ENCODE measurements around the gene NRXN3. TPM values are rescaled to one million over a fixed set of nuclear protein-coding genes. Genes with fewer than 3 reads are reported as not detected.

NRXN3 gene
- polyA plus RNA-seq, 1 donor from 2014 or later = 110 TPM

- TF ChIP-seq EP300 (conservative IDR thresholded peaks at IDR 0.05; ENCODE audit: poor library complexity, severe bottlenecking) = peak; percentile 74
- TF ChIP-seq MXI1 (conservative IDR thresholded peaks at IDR 0.05; ENCODE audit: poor library complexity, severe bottlenecking) = no peak
- TF ChIP-seq TAF1 (IDR thresholded peaks at IDR 0.05; ENCODE audit: low read depth) = no peak
- TF ChIP-seq SMC3 (conservative IDR thresholded peaks at IDR 0.05; ENCODE audit: poor library complexity) = no peak
- no peak for TF ChIP-seq CTCF (IDR thresholded peaks at IDR 0.05; ENCODE audit: poor library complexity, severe bottlenecking)
- no peak for TF ChIP-seq RAD21 (conservative IDR thresholded peaks at IDR 0.05)
- peak; percentile 72 for TF ChIP-seq POLR2AphosphoS5 (IDR thresholded peaks at IDR 0.05)
- no peak for TF ChIP-seq EZH2 (IDR thresholded peaks at IDR 0.05; ENCODE audit: borderline replicate concordance, insufficient read depth, low read length, poor library complexity, severe bottlenecking)
- TF ChIP-seq REST (IDR thresholded peaks at IDR 0.05; ENCODE audit: borderline replicate concordance) = no peak
- Histone ChIP-seq H3K9ac (ENCODE audit: low read length) (no peak overlapping the region), H3K27me3 (ENCODE audit: insufficient read depth, low read depth, low read length) (no peaks in the 10 kb centered on the region), H3K9me3 (ENCODE audit: low read length) (no peaks in the 10 kb centered on the region), H3K9me2 (ENCODE audit: insufficient read depth, low read length) (no peaks in the 10 kb centered on the region), H3K36me3 (ENCODE audit: insufficient read depth, low read length) (no peaks in the 10 kb centered on the region), H3K4me3 (ENCODE audit: low read length) (peak overlapping the region; percentile 33), H4K20me1 (ENCODE audit: insufficient read depth) (no peaks in the 10 kb centered on the region), H3F3A (ENCODE audit: insufficient read depth, low read length, poor library complexity, severe bottlenecking) (no peaks in the 10 kb centered on the region), H2AFZ (ENCODE audit: low read depth, low read length) (no peak overlapping the region), H3K79me2 (replicated peaks; ENCODE audit: insufficient read depth, low read length) (no peaks in the 10 kb centered on the region), H3K4me2 (ENCODE audit: low read length) (peak overlapping the region; percentile 16), H3K27ac (ENCODE audit: low read length) (no peak overlapping the region)
Observed at GRCh38 chr14:78341827-78342389, 171.7 kb downstream of the NRXN3 start.

- H3F3A ChIP-seq (ENCODE audit: insufficient read depth, low read length, poor library complexity, severe bottlenecking) = no peaks in the 10 kb centered on the region
- no peaks in the 10 kb centered on the region for H3K79me2 ChIP-seq (replicated peaks; ENCODE audit: insufficient read depth, low read length)
- no peak overlapping the region for H3K4me2 ChIP-seq (ENCODE audit: low read length)
- H3K27ac ChIP-seq (ENCODE audit: low read length) = no peak overlapping the region
- H3K4me3 ChIP-seq (ENCODE audit: low read length) = no peak overlapping the region
- no peak overlapping the region for H3K9ac ChIP-seq (ENCODE audit: low read length)
- H3K9me2 ChIP-seq (ENCODE audit: insufficient read depth, low read length) = no peaks in the 10 kb centered on the region
- H2AFZ ChIP-seq (ENCODE audit: low read depth, low read length) = no peak overlapping the region
- no peaks in the 10 kb centered on the region for H3K36me3 ChIP-seq (ENCODE audit: insufficient read depth, low read length)
- no peaks in the 10 kb centered on the region for H3K9me3 ChIP-seq (ENCODE audit: low read length)
- TF ChIP-seq MXI1 (conservative IDR thresholded peaks at IDR 0.05; ENCODE audit: poor library complexity, severe bottlenecking) = no peak
- no peak for TF ChIP-seq POLR2AphosphoS5 (IDR thresholded peaks at IDR 0.05)
- H4K20me1 ChIP-seq (ENCODE audit: insufficient read depth) = no peaks in the 10 kb centered on the region
- H3K27me3 ChIP-seq (ENCODE audit: insufficient read depth, low read depth, low read length) = no peaks in the 10 kb centered on the region
Observed at GRCh38 chr14:78342879-78343278, 172.7 kb downstream of the NRXN3 start.
